Right cardiac atrium (tissue), 5 donors: ENCODE results near the gene NLRX1. TPM values are rescaled to one million over a fixed set of nuclear protein-coding genes. Genes with fewer than 3 reads are reported as not detected.
"Not testable (repeated sequence)": the region's sequence is repeated elsewhere in the genome, so short reads cannot be mapped to it uniquely, and the experiment has no call there.

ENCODE experiments used
- ATAC-seq, 2 donors: fragments of 200-7000 bp; cut with Tn5 transposase; one replicate each; pipeline versions ENCODE4 v1.8.0 to v1.9.1; 2020; ENCODE audit warnings: moderate library complexity in 2 of 2, mild to moderate bottlenecking in 1 of 2
- DNase-seq, 3 donors: peaks; one replicate each; pipeline ENCODE4 v3.0.0-alpha.2; 2020
- H3K27ac ChIP-seq: one replicate; pipeline ENCODE4 v1.5.1; 2013; ENCODE audit warnings: mild to moderate bottlenecking, low read length, control low read depth, moderate library complexity
- H3K27me3 ChIP-seq: one replicate; pipeline ENCODE4 v1.6.1; 2013; ENCODE audit not compliant: control insufficient read depth, insufficient read depth
- H3K4me1 ChIP-seq: one replicate; pipeline ENCODE4 v1.6.1; 2013; ENCODE audit warnings: low read length; ENCODE audit not compliant: control insufficient read depth, insufficient read depth
- H3K4me3 ChIP-seq: one replicate; pipeline ENCODE4 v1.5.1; 2013; ENCODE audit warnings: low read length, control low read depth
- H3K9me3 ChIP-seq: one replicate; pipeline ENCODE4 v1.6.1; 2013; ENCODE audit warnings: low read length; ENCODE audit not compliant: control insufficient read depth
- WGBS: extraction: QIAGEN DNeasy Blood & Tissue Kit; methylation state at CpG from one replicate; pipeline ENCODE4 v1.1.7; 2013; 5-methylcytosine and 5-hydroxymethylcytosine counted together
- intact Hi-C, 4 donors: fragments of 100-400 bp; cut with DNase I; formaldehyde crosslinking; loops; one replicate each; pipeline versions ENCODE4 v1.11.0 to v1.14.0; 2022 to 2023
- long read RNA-seq, 4 donors: library from polyadenylated mRNA; unstranded; transcript quantifications; one replicate each; pipeline ENCODE4 v2.0.0, GENCODE V29; 2020 to 2021
- polyA plus RNA-seq: library from polyadenylated mRNA; stranded (reverse); fragments of 200-250 nt; gene quantifications from one replicate; pipeline ENCODE4 v1.2.3, GENCODE V29; 2013
- total RNA-seq, 4 donors: library from RNA; stranded (reverse); fragmentation: NEBNext Ultra II Directional; extraction: Animal tissue kit (Norgen Biotek cat#: 25700); gene quantifications; one replicate each; pipeline ENCODE4 v1.2.1, GENCODE V29; 2021
- donor health status: healthy with polysubstance abuse.
- donor health status: DM: no; HTN: yes; CAD: no.
- donor health status: DM: no; HTN: no; CAD: no.
- donor health status: DM: no; HTN: yes; CAD: no; lungs with severe emphysema.
- donor health status: DM: yes; HTN: yes; CAD: no.

The NLRX1 gene
- 10 to 100 TPM; 18.7 to 25.2 (median 22.7) TPM for total RNA-seq
- polyA plus RNA-seq = 12.8 TPM
- long read RNA-seq, donor 1, full-length matches to known transcripts = 18 of 90 reads
- long read RNA-seq, donor 1, partial matches to known transcripts = 28 of 90 reads
- long read RNA-seq, donor 1, other reads (novel, unspliced or antisense) = 44 of 90 reads
- long read RNA-seq, donor 2, full-length matches to known transcripts = 24 of 58 reads
- long read RNA-seq, donor 2, partial matches to known transcripts = 12 of 58 reads
- long read RNA-seq, donor 2, other reads (novel, unspliced or antisense) = 22 of 58 reads
- long read RNA-seq, donor 3, transcript NLRX1-204 (10 exons, 3,716 nt) = major isoform, 10 of 82 reads
- long read RNA-seq, donor 3, transcript NLRX1-201 (10 exons, 3,744 nt) = minor isoform, 6 of 82 reads
- long read RNA-seq, donor 3, partial matches to known transcripts = 59 of 82 reads
- long read RNA-seq, donor 3, other reads (novel, unspliced or antisense) = 7 of 82 reads
- long read RNA-seq, donor 4, full-length matches to known transcripts = 21 of 63 reads
- long read RNA-seq, donor 4, partial matches to known transcripts = 7 of 63 reads
- long read RNA-seq, donor 4, other reads (novel, unspliced or antisense) = 35 of 63 reads

GRCh38 chr11:119168471-119169281 lies at the start of gene NLRX1:
TSS of gene NLRX1 (plus strand) at chr11:119168725. CDS start at chr11:119171404, 2,679 bp downstream.
- intact Hi-C loops = no loop called here
- DNase-seq (peak; percentile 86 to 93 (median 93)), ATAC-seq (peak; percentile 95 to 96)
- Histone ChIP-seq H3K4me3 (peak within 1 kb of the TSS; percentile 69), H3K4me1 (no peaks in the 10 kb centered on the region), H3K9me3 (no peaks in the 10 kb centered on the region), H3K27me3 (no peaks in the 10 kb centered on the region), H3K27ac (peak within 1 kb of the TSS; percentile 84)
- WGBS = 4% methylated on average over 62 of the region's 63 CpGs

GRCh38 chr11:119118946-119119345 lies 49.6 kb upstream of the NLRX1 start:
- DNase-seq (no peak), ATAC-seq (no peak)
- H3K27me3 ChIP-seq = no peaks in the 10 kb centered on the region
- 88% methylated on average over 1 of the region's 1 CpG for WGBS
- H3K27ac ChIP-seq = no peak overlapping the region
- intact Hi-C loops = no loop called here
- peaks cover 6% of the 10 kb centered on the region for H3K4me1 ChIP-seq
- H3K4me3 ChIP-seq = no peak overlapping the region
- H3K9me3 ChIP-seq = no peaks in the 10 kb centered on the region

- no peaks in the 10 kb centered on the region for H3K27me3 ChIP-seq
- intact Hi-C loops = no loop called here
- H3K4me3 ChIP-seq = peak overlapping the region; percentile 57
- no peaks in the 10 kb centered on the region for H3K9me3 ChIP-seq
- ATAC-seq (no peak), DNase-seq (no peak)
- H3K4me1 ChIP-seq = peaks cover 6% of the 10 kb centered on the region
- H3K27ac ChIP-seq = no peak overlapping the region
- WGBS = 25% methylated on average over 5 of the region's 5 CpGs
Observed at GRCh38 chr11:119120639-119121007, 47.9 kb upstream of the NLRX1 start.

- H3K27me3 ChIP-seq = no peaks in the 10 kb centered on the region
- under 1% methylated on average over 54 of the region's 54 CpGs for WGBS
- intact Hi-C loops = no loop called here
- H3K9me3 ChIP-seq = no peaks in the 10 kb centered on the region
- peak within 1 kb of the TSS; percentile 72 for H3K4me3 ChIP-seq
- DNase-seq (peak; percentile 100), ATAC-seq (peak; percentile 99 to 100)
- peak within 1 kb of the TSS; percentile 65 for H3K27ac ChIP-seq
- H3K4me1 ChIP-seq = peaks cover 6% of the 10 kb centered on the region
Observed at GRCh38 chr11:119121008-119121810, 47.3 kb upstream of the NLRX1 start, which contains the start of gene HINFP. TSS of gene HINFP (plus strand) at chr11:119121580. CDS start at chr11:119126945, 5,365 bp downstream.

GRCh38 chr11:119121811-119122124 lies 46.8 kb upstream of the NLRX1 start:
- WGBS = under 1% methylated on average over 20 of the region's 20 CpGs
- ATAC-seq (no peak), DNase-seq (no peak)
- Histone ChIP-seq H3K27ac (peak overlapping the region; percentile 23), H3K27me3 (no peaks in the 10 kb centered on the region), H3K4me1 (peaks cover 6% of the 10 kb centered on the region), H3K4me3 (peak overlapping the region; percentile 72), H3K9me3 (no peaks in the 10 kb centered on the region)
- intact Hi-C loops = no loop called here

- no peak overlapping the region for H3K4me3 ChIP-seq
- no peak for DNase-seq
- no peaks in the 10 kb centered on the region for H3K27me3 ChIP-seq
- no peak for ATAC-seq
- H3K9me3 ChIP-seq = no peaks in the 10 kb centered on the region
- peaks cover 6% of the 10 kb centered on the region for H3K4me1 ChIP-seq
- intact Hi-C loops = no loop called here
- 85% methylated on average over 6 of the region's 6 CpGs for WGBS
- no peak overlapping the region for H3K27ac ChIP-seq
Observed at GRCh38 chr11:119125821-119126220, 42.7 kb upstream of the NLRX1 start.

GRCh38 chr11:119126675-119127268 lies 41.8 kb upstream of the NLRX1 start:
- no peaks in the 10 kb centered on the region for H3K27me3 ChIP-seq
- no peak for DNase-seq
- peak in 1 of 2 donors; percentile 51 for ATAC-seq
- H3K4me1 ChIP-seq = peaks cover 6% of the 10 kb centered on the region
- H3K27ac ChIP-seq = no peak overlapping the region
- intact Hi-C loops = no loop called here
- 52% methylated on average over 5 of the region's 5 CpGs for WGBS
- no peaks in the 10 kb centered on the region for H3K9me3 ChIP-seq
- H3K4me3 ChIP-seq = no peak overlapping the region

- no peaks in the 10 kb centered on the region for H3K9me3 ChIP-seq
- no peak overlapping the region for H3K27ac ChIP-seq
- no peaks in the 10 kb centered on the region for H3K27me3 ChIP-seq
- no peak for DNase-seq
- ATAC-seq = no peak
- no peak overlapping the region for H3K4me3 ChIP-seq
- WGBS = 58% methylated on average over 3 of the region's 3 CpGs
- intact Hi-C loops = no loop called here
- H3K4me1 ChIP-seq = no peaks in the 10 kb centered on the region
Observed at GRCh38 chr11:119130662-119131061, 37.9 kb upstream of the NLRX1 start.

GRCh38 chr11:119134389-119134978 lies 34.0 kb upstream of the NLRX1 start:
- Histone ChIP-seq H3K4me1 (no peaks in the 10 kb centered on the region), H3K27me3 (no peaks in the 10 kb centered on the region), H3K4me3 (no peak overlapping the region), H3K27ac (no peak overlapping the region), H3K9me3 (no peaks in the 10 kb centered on the region)
- WGBS = 70% methylated on average over 4 of the region's 4 CpGs
- peak; percentile 15 to 23 for ATAC-seq
- intact Hi-C loops = no loop called here
- DNase-seq = peak in 1 of 3 donors; percentile 57

GRCh38 chr11:119139276-119139675 lies 29.2 kb upstream of the NLRX1 start:
- H3K4me3 ChIP-seq, H3K9me3 ChIP-seq, intact Hi-C loops, H3K4me1 ChIP-seq, DNase-seq, ATAC-seq, H3K27ac ChIP-seq, H3K27me3 ChIP-seq: not testable (repeated sequence)
- 88% methylated on average over 10 of the region's 10 CpGs for WGBS
